GM18519 (cell line): ENCODE data around the gene PET100.

Experiments
- ATAC-seq: cut with Tn5 transposase; IDR thresholded peaks from one replicate; pipeline ENCODE4 v1.9.1; 2021; ENCODE audit warnings: mild to moderate bottlenecking, moderate library complexity; ENCODE audit not compliant: unreplicated experiment, low FRiP score

Gene PET100, protein sequence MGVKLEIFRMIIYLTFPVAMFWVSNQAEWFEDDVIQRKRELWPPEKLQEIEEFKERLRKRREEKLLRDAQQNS

GRCh38 chr19:7629347-7630054 lies at the start of gene PET100, which contains the start of gene XAB2:
PET100 (plus strand) TSS chr19:7629793; CDS start chr19:7629834, 41 bp downstream.
XAB2 (minus strand) TSS chr19:7629545; CDS start chr19:7629527, 18 bp downstream.
- peak; percentile 90 for ATAC-seq

- ATAC-seq = no peak
Measured at GRCh38 chr19:7582446-7582845, 47.1 kb upstream of the PET100 start.

DNA sequence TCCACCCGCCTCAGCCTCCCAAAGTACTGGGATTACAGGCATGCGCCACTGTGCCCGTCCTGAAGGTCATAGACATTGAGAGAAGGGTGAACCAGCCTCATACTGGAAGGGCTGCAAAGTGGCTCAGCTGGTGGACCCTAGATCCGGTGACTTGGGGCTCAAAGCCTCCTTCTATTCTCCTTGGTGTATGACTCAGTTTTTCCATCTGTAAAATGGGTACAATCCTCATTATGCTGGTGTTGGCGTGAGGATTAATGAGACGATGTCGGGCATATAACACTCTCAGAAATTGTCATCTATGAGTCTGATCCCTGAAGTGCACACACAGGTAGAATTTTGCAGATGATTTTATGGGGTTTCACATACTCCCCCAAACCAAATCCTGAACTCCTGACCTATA lies 39.8 kb upstream of the PET100 start:
- ATAC-seq = no peak

GRCh38 chr19:7590256-7590655 lies 39.3 kb upstream of the PET100 start:
- ATAC-seq = no peak

- ATAC-seq = no peak
Measured at GRCh38 chr19:7595466-7596133, 34.0 kb upstream of the PET100 start, which contains the start of gene CAMSAP3. CAMSAP3 (plus strand) TSS chr19:7595863; CDS start chr19:7596003, 140 bp downstream.

DNA sequence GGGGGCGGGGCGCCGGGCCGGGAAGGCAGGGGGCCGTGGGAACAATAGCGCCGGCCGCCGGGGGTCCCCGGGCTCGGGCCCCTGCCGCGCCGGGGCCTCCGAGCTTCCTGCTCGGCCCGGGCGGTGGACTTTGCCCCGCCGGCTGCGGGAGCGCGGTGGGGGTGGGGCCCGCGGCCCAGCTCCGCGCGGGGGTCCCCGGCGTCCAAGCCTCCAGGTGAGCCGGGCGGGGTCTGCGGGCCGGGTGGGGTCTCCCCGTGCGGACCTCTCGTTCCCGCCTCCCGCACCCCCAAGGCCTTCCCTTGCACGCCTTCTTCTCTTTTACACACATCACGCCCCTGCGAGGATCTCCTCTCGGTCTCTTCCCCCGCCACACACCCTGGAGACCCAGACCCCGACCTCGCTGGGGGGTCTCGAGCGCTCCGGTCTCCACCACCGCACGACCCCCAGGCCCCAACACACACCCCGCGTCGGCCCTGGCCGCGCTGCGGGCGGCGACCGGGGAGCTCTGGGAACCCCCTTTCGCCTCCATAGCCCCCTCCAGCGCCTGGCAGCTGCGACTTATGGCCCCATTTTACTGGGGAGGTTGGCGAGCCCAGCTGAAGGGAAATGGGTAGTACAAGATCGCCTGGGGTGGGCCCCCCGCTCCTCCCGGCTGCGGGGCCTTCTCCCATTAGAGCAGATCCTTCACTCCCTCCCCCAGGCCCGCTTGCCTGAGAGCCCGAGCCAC lies 33.2 kb upstream of the PET100 start:
- ATAC-seq = no peak

DNA sequence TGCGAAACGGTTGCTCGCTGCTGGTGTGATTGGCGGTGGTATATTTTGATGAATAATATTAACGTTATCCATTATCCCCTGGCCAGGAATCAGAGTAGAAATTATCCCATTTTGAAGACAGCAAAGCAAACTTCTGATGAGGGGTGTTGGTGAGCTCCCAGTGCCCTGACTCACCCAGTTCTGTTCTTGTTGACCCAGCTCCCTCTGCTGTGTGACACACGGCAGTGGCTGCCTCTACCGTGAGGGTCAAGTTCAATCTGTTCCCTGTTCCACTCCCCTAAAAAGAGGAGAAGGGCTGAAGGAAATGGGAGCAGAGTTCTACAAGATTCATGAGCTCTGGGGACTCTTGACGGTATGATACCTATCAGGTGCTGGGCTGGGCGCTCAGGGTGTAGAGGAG lies 31.9 kb upstream of the PET100 start:
- ATAC-seq = no peak

GRCh38 chr19:7598180-7598579 lies 31.4 kb upstream of the PET100 start:
- ATAC-seq = no peak

GRCh38 chr19:7600721-7601120 lies 28.9 kb upstream of the PET100 start:
- no peak for ATAC-seq

DNA sequence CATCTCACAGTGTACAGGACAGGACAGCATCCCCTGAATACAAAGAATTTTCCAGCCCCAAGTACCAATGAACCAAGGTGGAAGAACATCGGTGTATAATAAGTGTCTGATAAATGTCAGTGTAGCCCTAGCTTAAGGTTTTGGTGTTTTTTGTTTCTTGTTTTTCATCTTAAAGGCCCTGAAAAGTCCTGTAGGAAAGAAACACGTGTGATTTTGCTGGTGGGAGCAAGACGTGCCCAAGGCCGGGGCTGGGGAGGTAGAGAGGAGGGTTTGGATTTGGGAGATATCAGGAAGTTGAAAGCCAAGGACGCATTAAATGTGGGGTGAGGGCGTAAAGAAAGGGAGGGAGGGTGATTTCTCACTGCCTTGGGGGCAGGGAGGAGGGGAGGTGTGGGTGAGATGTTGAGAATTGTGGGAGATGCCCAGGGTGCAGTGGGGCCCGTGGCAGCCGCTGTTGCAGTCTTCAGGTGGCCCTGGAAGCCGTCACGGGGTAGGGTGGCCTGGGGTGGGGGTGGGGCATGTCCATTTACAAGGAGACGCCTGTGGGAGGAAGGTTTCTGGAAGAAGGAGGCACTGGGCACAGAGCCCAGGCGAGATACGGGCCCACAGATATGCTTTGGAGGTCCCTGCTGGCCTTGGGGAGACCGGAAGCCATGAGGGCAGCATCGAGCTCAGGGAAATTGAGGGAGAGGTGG lies 27.2 kb upstream of the PET100 start:
- no peak for ATAC-seq

DNA sequence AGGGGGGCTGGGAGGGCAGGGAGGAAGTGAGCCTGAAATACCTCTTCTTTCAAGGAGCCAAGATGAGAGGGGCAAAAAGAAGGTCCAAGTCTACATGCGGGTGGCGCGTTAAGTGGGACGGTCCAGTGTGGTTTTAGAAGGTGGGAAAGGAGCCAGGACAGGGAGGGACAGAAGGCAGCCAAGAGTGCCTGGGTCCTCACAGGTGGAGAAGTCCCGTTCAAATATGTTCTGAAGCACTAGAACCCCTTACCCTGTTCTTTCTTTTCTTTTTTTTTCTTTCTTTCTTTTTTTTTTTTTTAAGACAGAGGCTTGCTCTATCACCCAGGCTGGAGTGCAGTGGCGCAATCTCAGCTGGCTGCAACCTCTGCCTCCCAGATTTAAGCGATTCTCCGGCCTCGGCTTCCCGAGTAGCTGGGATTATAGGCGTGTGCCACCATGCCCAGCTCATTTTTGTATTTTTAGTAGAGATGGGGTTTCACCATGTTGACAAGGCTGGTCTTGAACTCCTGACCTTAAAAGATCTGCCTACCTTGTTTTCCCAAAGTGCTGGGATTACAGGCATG lies 26.6 kb upstream of the PET100 start:
- ATAC-seq = no peak

DNA sequence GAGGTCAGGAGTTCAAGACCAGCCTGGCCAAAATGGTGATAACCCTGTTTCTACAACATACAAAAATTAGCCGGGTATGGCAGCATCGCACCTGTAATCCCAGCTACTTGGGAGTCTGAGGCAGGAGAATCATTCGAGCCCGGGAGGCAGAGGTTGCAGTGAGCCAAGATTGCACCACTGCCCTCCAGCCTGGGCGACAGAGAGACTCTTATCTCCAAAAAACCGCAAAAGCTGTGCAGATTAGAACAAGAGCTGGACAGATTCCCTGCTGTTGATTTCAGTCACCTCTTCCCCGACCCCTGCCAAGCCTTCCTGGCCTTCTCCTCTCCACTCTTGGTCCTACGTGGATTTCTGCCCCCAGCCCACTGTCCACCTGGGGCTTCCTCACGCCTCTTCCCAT lies 25.7 kb upstream of the PET100 start:
- ATAC-seq = no peak

DNA sequence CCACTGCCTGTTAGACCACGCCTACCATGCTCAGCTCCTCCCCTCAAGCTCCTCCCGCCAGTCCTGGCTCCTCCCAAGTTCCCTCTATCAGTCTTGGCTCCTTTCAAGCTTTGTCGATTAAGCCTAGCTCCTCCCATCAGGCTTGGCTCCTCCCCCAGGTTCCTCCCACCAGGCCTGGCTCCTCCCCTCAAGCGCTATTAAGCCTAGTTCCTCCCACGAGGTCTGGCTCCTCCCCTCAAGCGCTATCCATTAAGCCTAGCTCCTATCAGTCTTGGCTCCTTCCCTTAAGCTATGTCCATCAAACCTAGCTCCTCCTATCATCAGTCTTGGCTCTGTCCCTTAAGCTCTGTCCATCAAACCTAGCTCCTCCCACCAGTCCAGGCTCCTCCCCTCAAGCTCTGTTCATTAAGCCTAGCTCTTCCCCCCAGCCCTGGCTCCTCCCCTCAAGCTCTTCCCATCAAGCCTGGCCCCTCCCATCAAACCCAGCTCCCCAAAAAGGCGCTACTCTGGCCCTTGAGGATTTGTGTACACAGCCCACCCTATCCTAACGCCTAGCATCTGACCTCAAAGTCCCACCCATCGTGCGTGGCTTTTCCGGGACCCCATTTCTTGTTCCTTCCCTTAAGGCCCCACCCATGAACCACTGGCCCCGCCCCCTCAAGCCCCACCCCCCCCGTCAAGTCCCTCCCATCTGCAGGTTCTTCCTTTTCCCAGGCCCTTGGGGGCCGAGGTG lies 23.9 kb upstream of the PET100 start:
- ATAC-seq = no peak

- ATAC-seq = no peak
Measured at GRCh38 chr19:7606289-7606688, 23.3 kb upstream of the PET100 start.

- no peak for ATAC-seq
Measured at GRCh38 chr19:7607212-7607873, 22.2 kb upstream of the PET100 start.

DNA sequence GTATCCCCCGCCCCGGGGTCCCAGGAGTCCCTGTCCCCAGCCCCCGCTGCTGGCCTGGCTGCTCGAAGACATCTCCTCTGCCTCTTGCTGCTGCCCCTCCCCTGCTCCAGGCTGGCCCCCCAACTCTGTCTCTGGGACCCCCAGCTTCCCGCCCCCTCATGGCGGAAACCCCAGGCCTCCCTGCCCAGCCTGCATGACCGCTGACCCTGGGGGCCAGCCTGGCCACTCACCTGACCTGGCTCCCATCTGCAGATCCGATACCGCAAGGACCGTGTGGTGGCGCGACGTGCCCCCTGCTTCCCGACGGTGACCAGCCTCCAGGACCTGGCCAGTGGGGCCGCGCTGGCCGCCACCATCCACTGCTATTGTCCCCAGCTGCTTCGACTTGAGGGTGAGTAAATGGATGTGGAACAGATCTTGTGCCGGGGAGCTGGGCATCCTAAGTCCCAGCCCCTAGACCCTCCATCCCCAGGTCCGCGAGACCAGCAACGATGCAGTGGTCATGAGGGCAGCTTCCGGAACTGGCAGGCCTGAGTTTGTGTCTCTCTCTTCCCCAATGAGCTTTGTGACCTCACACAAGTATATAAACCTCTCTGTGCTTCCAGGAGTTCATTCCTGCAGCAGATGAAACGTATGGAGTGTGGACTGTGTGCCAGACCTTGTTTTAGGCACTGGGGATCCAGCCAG lies 21.6 kb upstream of the PET100 start:
- no peak for ATAC-seq

- ATAC-seq = no peak
Measured at GRCh38 chr19:7610491-7611240, 18.9 kb upstream of the PET100 start.
